ENCODE measurements around the gene SREBF2.

SREBF2 gene

GRCh38 chr22:41885116-41885515 is 52.2 kb downstream of the SREBF2 start:
- no peak overlapping the region for H2AFZ ChIP-seq (ENCODE audit: low read length)
- H3K18ac ChIP-seq (ENCODE audit: low read length), result no peak overlapping the region
- H2AK5ac ChIP-seq (ENCODE audit: low read depth, low read length), result no peak overlapping the region
- no peak overlapping the region for H2BK120ac ChIP-seq (ENCODE audit: low read depth, low read length)
- no peak overlapping the region for H4K91ac ChIP-seq (ENCODE audit: low read depth, low read length, poor library complexity)
- H4K8ac ChIP-seq (ENCODE audit: low read depth, low read length), result no peak overlapping the region
- WGBS, 2 donors (ENCODE audit: extremely low coverage in 2 of 2, insufficient read length in 2 of 2, insufficient replicate concordance in 1 of 2), result no CpG with 5 or more reads among the region's 2 CpGs
- no peak overlapping the region for H3K14ac ChIP-seq (ENCODE audit: low read length)
- no peak overlapping the region for H3K9ac ChIP-seq (ENCODE audit: low read depth, low read length, poor library complexity)
- no peaks in the 10 kb centered on the region for H3K79me1 ChIP-seq (ENCODE audit: low read depth, low read length)
- no peak overlapping the region for H3K4me3 ChIP-seq (ENCODE audit: low read length in 2 of 2)
- no peak overlapping the region for H2BK15ac ChIP-seq (ENCODE audit: low read length)
- H3K27ac ChIP-seq (replicated peaks; ENCODE audit: low read length), result no peak overlapping the region
- no peaks in the 10 kb centered on the region for H3K4me1 ChIP-seq (ENCODE audit: control insufficient read depth in 2 of 2, insufficient read depth in 1 of 2, low read depth in 1 of 2, low read length in 2 of 2)
- H2BK12ac ChIP-seq (ENCODE audit: low read length), result no peak overlapping the region
- no peak overlapping the region for H3K4me2 ChIP-seq (ENCODE audit: insufficient read depth, low read length, poor library complexity, severe bottlenecking)
- DNase-seq (ENCODE audit: low spot score), result no peak
- H2BK5ac ChIP-seq (ENCODE audit: low read length), result no peak overlapping the region
- H3K4ac ChIP-seq (ENCODE audit: low read length), result no peak overlapping the region
- no peak overlapping the region for H3K23ac ChIP-seq (ENCODE audit: low read depth, low read length, poor library complexity)
- H3K36me3 ChIP-seq (replicated peaks in 1 of 2; ENCODE audit: control insufficient read depth in 2 of 2, insufficient read depth in 2 of 2, low read length in 2 of 2), result peaks cover 67 to 99% of the 10 kb centered on the region in 2 donors
- H3K9me3 ChIP-seq (replicated peaks in 1 of 2; ENCODE audit: control insufficient read depth in 2 of 2, insufficient read depth in 1 of 2, low read depth in 1 of 2, low read length in 2 of 2), result no peaks in the 10 kb centered on the region
- no peaks in the 10 kb centered on the region for H3K27me3 ChIP-seq (ENCODE audit: control insufficient read depth in 3 of 3, insufficient read depth in 3 of 3, low read depth in 1 of 3, low read length in 3 of 3)

DNA sequence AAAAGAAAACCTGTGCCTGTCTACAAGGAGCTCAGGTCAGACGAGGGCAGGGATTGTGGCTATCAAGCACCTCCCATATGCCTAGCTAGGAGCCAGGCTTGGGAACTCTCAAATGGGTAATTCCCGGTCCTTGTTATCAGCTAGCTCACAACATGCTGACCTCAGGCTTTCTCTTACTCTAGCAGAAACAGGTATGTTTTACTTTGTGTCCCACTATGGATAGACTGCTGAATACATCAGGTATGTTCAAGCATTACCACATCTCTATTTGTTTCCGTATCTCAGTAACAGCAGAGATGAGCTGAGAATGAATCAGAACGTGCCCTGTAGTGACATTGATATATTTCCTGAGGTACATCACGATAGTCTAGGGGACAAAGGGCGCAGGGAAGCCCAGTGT is 52.6 kb downstream of the SREBF2 start:
- DNase-seq (ENCODE audit: low spot score), result no peak
- Histone ChIP-seq H3K4me2 (ENCODE audit: insufficient read depth, low read length, poor library complexity, severe bottlenecking) (no peak overlapping the region), H2BK120ac (ENCODE audit: low read depth, low read length) (no peak overlapping the region), H3K27ac (replicated peaks; ENCODE audit: low read length) (no peak overlapping the region), H4K8ac (ENCODE audit: low read depth, low read length) (no peak overlapping the region), H2BK5ac (ENCODE audit: low read length) (no peak overlapping the region), H3K4ac (ENCODE audit: low read length) (no peak overlapping the region), H3K36me3 (replicated peaks in 1 of 2; ENCODE audit: control insufficient read depth in 2 of 2, insufficient read depth in 2 of 2, low read length in 2 of 2) (peaks cover 69 to 99% of the 10 kb centered on the region in 2 donors), H3K23ac (ENCODE audit: low read depth, low read length, poor library complexity) (no peak overlapping the region), H3K27me3 (ENCODE audit: control insufficient read depth in 3 of 3, insufficient read depth in 3 of 3, low read depth in 1 of 3, low read length in 3 of 3) (no peaks in the 10 kb centered on the region), H3K18ac (ENCODE audit: low read length) (no peak overlapping the region), H3K9me3 (replicated peaks in 1 of 2; ENCODE audit: control insufficient read depth in 2 of 2, insufficient read depth in 1 of 2, low read depth in 1 of 2, low read length in 2 of 2) (no peaks in the 10 kb centered on the region), H4K91ac (ENCODE audit: low read depth, low read length, poor library complexity) (no peak overlapping the region), H3K79me1 (ENCODE audit: low read depth, low read length) (no peaks in the 10 kb centered on the region), H2AFZ (ENCODE audit: low read length) (no peak overlapping the region), H3K9ac (ENCODE audit: low read depth, low read length, poor library complexity) (no peak overlapping the region), H3K4me3 (ENCODE audit: low read length in 2 of 2) (no peak overlapping the region), H2AK5ac (ENCODE audit: low read depth, low read length) (no peak overlapping the region), H3K14ac (ENCODE audit: low read length) (no peak overlapping the region), H3K4me1 (ENCODE audit: control insufficient read depth in 2 of 2, insufficient read depth in 1 of 2, low read depth in 1 of 2, low read length in 2 of 2) (no peaks in the 10 kb centered on the region), H2BK12ac (ENCODE audit: low read length) (no peak overlapping the region), H2BK15ac (ENCODE audit: low read length) (no peak overlapping the region)
- WGBS, 2 donors (ENCODE audit: extremely low coverage in 2 of 2, insufficient read length in 2 of 2, insufficient replicate concordance in 1 of 2), result no CpG with 5 or more reads among the region's 6 CpGs

DNA sequence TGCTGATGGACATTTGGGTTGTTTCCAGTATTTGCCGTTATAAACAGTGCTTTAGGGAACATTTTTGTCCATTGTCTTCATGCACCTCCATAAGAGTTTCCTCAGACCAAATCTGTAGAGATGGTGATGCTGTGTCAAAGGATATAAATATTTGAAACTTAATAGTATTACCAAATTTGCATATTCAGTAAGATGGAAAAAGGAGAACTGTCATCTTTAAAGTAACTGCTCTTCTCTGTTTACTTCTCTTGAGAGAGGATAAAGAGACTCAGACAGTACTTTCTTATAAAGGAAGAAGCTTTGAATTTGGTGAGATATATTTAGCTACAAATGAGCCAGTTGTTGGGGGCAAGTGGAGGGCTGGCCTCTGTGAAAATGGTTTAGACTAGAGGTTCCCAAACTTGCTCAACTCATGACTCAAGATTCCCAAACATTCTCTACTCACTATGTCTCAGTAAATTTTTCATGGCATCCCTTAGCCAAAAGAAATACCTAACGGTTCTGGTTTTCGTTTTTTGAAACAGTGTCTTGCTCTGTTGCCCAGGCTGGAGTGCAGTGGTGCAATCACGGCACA is 55.8 kb downstream of the SREBF2 start:
- Histone ChIP-seq H2BK15ac (ENCODE audit: low read length) (no peak overlapping the region), H3K14ac (ENCODE audit: low read length) (no peak overlapping the region), H3K27ac (replicated peaks; ENCODE audit: low read length) (no peak overlapping the region), H2BK120ac (ENCODE audit: low read depth, low read length) (no peak overlapping the region), H3K4me3 (ENCODE audit: low read length in 2 of 2) (no peak overlapping the region), H2BK12ac (ENCODE audit: low read length) (no peak overlapping the region), H2BK5ac (ENCODE audit: low read length) (no peak overlapping the region), H3K4ac (ENCODE audit: low read length) (no peak overlapping the region), H3K27me3 (ENCODE audit: control insufficient read depth in 3 of 3, insufficient read depth in 3 of 3, low read depth in 1 of 3, low read length in 3 of 3) (no peaks in the 10 kb centered on the region), H3K23ac (ENCODE audit: low read depth, low read length, poor library complexity) (no peak overlapping the region), H3K9ac (ENCODE audit: low read depth, low read length, poor library complexity) (no peak overlapping the region), H3K9me3 (replicated peaks in 1 of 2; ENCODE audit: control insufficient read depth in 2 of 2, insufficient read depth in 1 of 2, low read depth in 1 of 2, low read length in 2 of 2) (no peaks in the 10 kb centered on the region), H3K18ac (ENCODE audit: low read length) (no peak overlapping the region), H4K8ac (ENCODE audit: low read depth, low read length) (no peak overlapping the region), H2AFZ (ENCODE audit: low read length) (no peak overlapping the region), H3K79me1 (ENCODE audit: low read depth, low read length) (peaks cover 2% of the 10 kb centered on the region), H4K91ac (ENCODE audit: low read depth, low read length, poor library complexity) (no peak overlapping the region), H3K4me1 (ENCODE audit: control insufficient read depth in 2 of 2, insufficient read depth in 1 of 2, low read depth in 1 of 2, low read length in 2 of 2) (no peaks in the 10 kb centered on the region), H3K36me3 (replicated peaks in 1 of 2; ENCODE audit: control insufficient read depth in 2 of 2, insufficient read depth in 2 of 2, low read length in 2 of 2) (peaks cover 66 to 97% of the 10 kb centered on the region in 2 donors), H2AK5ac (ENCODE audit: low read depth, low read length) (no peak overlapping the region), H3K4me2 (ENCODE audit: insufficient read depth, low read length, poor library complexity, severe bottlenecking) (no peak overlapping the region)
- no peak for DNase-seq (ENCODE audit: low spot score)
- WGBS, 2 donors (ENCODE audit: extremely low coverage in 2 of 2, insufficient read length in 2 of 2, insufficient replicate concordance in 1 of 2), result no CpG with 5 or more reads among the region's 4 CpGs

DNA sequence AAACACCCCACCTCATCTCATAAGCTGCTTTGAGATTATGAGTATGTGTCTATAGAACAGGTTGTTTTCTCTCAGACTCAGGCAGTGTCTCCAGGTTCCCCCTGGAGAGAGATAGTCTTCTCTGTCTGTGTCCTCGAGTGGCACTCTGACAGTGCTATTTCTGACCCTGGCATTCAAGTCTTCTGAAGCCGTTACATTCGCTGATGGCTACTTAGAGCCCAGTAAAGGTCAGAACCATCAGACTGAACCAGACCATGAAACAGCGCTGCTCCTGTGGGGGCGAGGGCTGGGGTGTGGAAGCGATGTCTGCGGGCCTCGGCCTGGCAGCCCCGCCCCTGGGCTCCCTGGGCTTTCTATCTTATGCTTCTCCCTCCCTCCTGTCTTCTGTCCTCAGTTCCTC is 58.5 kb downstream of the SREBF2 start:
- Histone ChIP-seq H3K27me3 (ENCODE audit: control insufficient read depth in 3 of 3, insufficient read depth in 3 of 3, low read depth in 1 of 3, low read length in 3 of 3) (no peaks in the 10 kb centered on the region), H3K9me3 (replicated peaks in 1 of 2; ENCODE audit: control insufficient read depth in 2 of 2, insufficient read depth in 1 of 2, low read depth in 1 of 2, low read length in 2 of 2) (no peaks in the 10 kb centered on the region), H3K27ac (replicated peaks; ENCODE audit: low read length) (no peak overlapping the region), H3K9ac (ENCODE audit: low read depth, low read length, poor library complexity) (no peak overlapping the region), H3K23ac (ENCODE audit: low read depth, low read length, poor library complexity) (no peak overlapping the region), H3K4ac (ENCODE audit: low read length) (no peak overlapping the region), H3K4me1 (ENCODE audit: control insufficient read depth in 2 of 2, insufficient read depth in 1 of 2, low read depth in 1 of 2, low read length in 2 of 2) (no peaks in the 10 kb centered on the region), H4K8ac (ENCODE audit: low read depth, low read length) (no peak overlapping the region), H2BK15ac (ENCODE audit: low read length) (no peak overlapping the region), H3K79me1 (ENCODE audit: low read depth, low read length) (peaks cover 2% of the 10 kb centered on the region), H3K18ac (ENCODE audit: low read length) (no peak overlapping the region), H3K4me2 (ENCODE audit: insufficient read depth, low read length, poor library complexity, severe bottlenecking) (no peak overlapping the region), H3K4me3 (ENCODE audit: low read length in 2 of 2) (no peak overlapping the region), H4K91ac (ENCODE audit: low read depth, low read length, poor library complexity) (no peak overlapping the region), H2AFZ (ENCODE audit: low read length) (no peak overlapping the region), H2AK5ac (ENCODE audit: low read depth, low read length) (no peak overlapping the region), H3K14ac (ENCODE audit: low read length) (no peak overlapping the region), H2BK5ac (ENCODE audit: low read length) (no peak overlapping the region), H2BK12ac (ENCODE audit: low read length) (no peak overlapping the region), H2BK120ac (ENCODE audit: low read depth, low read length) (no peak overlapping the region), H3K36me3 (replicated peaks in 1 of 2; ENCODE audit: control insufficient read depth in 2 of 2, insufficient read depth in 2 of 2, low read length in 2 of 2) (peaks cover 58 to 95% of the 10 kb centered on the region in 2 donors)
- DNase-seq (ENCODE audit: low spot score), result no peak
- no CpG with 5 or more reads among the region's 9 CpGs for WGBS, 2 donors (ENCODE audit: extremely low coverage in 2 of 2, insufficient read length in 2 of 2, insufficient replicate concordance in 1 of 2)
